GM18858 (cell line): ENCODE results near the gene TLR9.
"Not testable (repeated sequence)": the region's sequence is repeated elsewhere in the genome, so short reads cannot be mapped to it uniquely, and the experiment has no call there.

ENCODE experiments used
- ATAC-seq: cut with Tn5 transposase; IDR thresholded peaks from one replicate; pipeline ENCODE4 v1.9.1; 2021; ENCODE audit not compliant: unreplicated experiment

TLR9 gene

DNA sequence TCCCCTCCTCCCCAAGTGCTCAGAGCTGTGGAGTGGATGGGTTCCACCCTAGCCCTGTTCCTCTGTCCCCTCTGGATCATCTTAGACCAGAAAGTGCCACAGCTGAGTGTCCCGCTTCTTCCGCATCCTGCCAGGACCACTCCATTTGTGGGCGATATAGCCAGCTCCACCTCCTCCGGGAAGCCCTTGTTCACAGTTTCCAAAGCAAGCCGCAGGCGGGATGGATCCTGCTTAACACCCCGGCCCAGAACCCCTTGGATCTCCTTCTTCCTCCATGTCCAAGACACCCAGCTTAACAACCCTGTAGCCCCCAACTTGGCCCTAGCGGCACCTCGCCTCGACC is 28.0 kb downstream of the TLR9 start:
- ATAC-seq, result peak; percentile 4

- no peak for ATAC-seq
Measured at GRCh38 chr3:52196977-52197376, 28.5 kb downstream of the TLR9 start.

DNA sequence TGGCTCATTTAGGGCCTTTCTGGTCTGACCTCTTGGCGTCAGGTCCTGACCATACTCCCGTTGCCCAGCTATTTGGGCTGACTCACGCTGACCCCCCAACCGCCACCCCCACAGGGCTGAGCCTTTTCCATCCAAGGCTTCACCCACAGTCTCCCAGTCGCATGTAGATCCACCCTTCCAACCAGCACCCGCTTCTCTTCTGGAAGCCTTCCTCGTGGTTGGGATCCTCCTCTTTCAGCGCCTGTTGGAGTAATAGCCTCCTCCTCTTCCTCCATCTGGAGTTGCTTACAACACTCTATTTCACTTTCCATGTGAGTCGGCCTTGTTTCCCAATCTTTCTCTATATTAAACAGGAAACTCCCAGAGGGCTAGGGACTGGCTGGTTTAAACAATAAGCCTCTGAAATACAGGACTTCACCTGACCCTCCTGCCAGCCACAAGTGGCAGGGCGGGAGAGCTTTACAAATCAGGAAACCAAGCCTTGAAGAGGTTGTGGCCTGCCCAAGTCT is 29.6 kb downstream of the TLR9 start:
- ATAC-seq, result no peak

DNA sequence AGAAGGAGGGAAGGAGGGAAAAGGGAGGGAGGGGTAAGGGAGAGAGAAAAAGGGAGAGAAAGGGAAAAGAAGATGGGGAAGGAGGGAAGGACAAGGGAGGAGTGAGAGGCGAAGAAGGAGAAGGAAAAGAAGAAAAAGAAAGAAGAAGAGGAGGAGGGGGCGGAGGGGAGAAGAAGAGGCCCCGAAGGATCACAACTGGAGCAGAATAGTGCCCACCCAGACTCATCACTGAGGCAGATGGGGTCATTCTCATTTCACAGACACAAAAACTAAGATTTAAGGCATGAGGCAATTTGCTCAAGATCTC is 30.2 kb downstream of the TLR9 start:
- no peak for ATAC-seq

DNA sequence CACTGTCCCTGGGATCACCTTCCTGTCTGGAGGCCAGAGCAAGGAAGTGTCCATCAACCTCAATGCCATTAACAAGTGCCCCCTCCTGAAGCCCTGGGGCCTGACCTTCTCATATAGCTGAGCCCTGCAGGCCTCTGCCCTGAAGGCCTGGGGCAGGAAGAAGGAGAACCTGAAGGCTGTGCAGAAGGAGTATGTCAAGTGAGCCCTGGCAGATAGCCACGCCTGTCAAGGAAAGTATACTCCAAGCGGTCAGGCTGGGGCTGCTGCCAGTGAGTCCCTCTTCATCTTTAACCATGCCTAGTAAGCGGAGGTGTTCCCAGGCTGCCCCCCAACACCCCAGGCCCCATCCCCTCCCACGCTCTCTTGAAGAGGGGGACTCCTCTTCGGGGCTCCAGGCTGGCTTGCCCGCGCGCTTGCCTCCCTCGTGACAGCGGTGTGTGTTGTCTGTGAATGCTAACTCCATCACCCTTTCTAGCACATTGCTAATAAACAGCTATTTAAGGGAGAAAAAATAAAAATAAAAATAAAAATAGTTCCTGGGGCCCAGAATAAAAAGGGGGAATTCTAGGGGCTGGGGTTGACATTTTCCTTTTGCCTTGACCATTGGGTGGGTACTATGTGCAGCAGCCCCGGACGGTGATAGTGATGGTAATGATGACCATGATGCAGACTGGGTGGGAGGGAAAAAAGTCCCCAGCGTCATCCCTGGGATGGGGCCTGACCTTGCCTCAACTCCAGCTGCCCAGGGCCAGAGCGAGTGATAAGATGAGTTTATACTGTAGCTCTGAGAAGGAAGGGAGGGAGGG is 30.8 kb downstream of the TLR9 start:
- ATAC-seq, result no peak

DNA sequence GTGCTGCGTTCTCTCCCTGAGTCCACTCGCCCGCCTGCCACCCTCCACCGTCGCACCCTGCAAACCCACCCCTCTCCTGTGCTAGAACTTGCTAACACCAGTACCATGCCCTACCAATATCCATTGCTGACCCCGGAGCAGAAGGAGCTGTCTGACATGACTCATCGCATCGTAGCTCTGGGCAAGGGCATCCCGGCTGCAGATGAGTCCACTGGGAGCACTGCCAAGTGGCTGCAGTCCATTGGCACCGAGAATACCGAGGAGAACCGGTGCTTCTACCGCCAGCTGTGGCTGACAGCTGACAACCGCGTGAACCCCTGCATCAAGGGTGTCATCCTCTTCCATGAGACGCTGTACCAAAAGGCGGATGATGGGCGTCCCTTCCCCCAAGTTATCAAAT is 32.4 kb downstream of the TLR9 start:
- ATAC-seq, result no peak

- no peak for ATAC-seq
Measured at GRCh38 chr3:52191663-52192062, 33.8 kb downstream of the TLR9 start.

DNA sequence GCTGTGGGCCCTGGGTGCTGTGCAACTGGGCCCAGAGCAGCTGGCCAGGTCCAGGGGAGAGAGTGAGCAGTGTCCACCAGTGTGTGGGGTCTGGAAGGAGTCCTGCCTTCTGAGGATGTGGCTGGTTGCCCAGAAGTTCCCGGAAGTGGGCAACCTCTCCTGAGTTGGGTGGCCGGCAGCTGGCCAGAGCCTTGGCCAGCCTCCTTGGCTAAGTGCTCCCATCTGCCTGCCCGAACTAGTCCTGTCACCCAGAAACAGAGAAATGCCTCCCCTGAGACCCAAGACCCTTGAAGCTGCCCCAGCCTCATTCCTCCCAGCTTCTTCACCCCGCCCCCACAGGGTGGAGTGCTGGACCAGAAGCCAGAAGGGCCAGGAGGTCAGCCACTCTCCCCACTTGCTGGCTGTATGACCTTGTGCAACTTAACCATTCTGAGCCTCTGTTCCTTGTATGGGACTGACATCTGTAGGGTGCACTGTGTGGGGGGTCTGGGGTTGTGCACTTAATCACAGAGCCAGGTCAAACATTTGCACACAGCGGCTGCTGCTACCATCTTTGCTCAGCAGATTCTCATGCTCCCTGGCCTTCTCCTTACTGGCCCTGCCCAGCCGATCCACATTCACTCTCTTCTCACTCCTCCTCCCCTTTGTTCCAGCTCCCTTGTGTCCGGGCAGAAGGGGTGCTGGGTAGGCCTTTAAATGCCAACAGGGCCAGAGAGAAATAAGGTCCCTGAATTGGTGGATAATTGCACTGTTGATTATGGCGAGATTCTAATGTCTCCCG is 35.0 kb downstream of the TLR9 start:
- ATAC-seq, result no peak

DNA sequence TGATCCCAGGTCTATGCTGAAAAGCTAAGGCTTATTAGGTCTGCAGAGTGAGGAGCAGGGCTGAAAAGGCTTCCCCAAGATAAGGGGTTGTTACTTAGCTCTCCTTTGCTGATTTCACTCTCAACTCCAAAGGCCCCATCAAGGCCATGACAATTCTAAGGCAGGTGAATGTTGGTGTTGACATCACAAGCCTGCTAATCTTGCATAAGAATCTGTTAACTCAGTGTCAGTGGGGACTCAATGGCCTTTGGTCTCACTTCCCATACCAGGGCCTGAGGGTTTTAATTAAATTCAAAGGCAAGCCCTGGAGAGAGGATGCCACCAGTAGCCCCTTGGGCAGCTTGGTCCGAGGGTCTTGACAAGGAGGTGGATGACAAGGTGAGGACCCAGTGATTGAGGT is 36.9 kb downstream of the TLR9 start:
- no peak for ATAC-seq

- no peak for ATAC-seq
Measured at GRCh38 chr3:52186729-52187128, 38.7 kb downstream of the TLR9 start.

- ATAC-seq, result no peak
Measured at GRCh38 chr3:52185837-52186236, 39.6 kb downstream of the TLR9 start.

DNA sequence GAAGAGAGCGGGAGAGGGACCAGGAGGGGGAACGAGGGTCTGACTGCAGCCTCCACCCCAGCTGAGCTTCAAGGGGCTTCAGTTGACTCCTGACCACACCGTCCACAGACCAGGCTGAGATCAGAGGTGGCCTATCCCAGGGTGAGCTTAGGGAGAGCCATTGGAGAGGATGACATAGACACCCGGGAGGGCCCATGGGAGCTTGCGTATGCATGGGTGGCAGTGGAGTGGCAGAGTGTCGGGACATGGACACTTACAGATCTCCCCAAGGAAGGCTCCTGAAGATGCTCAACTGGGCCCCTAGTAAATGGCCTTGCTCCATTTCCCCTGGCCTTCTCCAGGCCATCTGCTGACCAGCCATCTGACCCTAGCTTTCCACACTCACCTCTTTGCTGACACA is 40.1 kb downstream of the TLR9 start:
- no peak for ATAC-seq

DNA sequence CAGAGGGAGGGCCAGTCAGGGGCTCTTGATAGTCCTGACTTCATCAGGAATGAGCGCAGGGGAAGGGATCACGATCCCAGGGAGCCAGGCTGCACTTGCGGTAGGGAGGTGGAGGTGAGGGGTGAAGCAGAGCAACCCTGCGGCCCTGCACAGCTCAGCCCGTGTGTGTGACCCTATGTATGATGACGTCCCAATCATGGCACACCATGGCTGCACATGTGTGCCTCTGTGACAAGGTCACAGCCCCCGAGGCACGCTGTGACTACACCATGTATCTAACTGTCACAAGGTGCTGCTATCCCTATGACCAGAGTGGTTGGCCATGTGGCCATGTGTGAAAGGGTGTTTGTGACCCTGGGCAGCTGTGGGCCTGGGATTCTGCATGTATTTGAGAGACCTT is 40.8 kb downstream of the TLR9 start:
- ATAC-seq, result no peak

GRCh38 chr3:52183786-52184445 is 41.5 kb downstream of the TLR9 start:
- no peak for ATAC-seq

- ATAC-seq, result no peak
Measured at GRCh38 chr3:52182691-52183090, 42.8 kb downstream of the TLR9 start.

DNA sequence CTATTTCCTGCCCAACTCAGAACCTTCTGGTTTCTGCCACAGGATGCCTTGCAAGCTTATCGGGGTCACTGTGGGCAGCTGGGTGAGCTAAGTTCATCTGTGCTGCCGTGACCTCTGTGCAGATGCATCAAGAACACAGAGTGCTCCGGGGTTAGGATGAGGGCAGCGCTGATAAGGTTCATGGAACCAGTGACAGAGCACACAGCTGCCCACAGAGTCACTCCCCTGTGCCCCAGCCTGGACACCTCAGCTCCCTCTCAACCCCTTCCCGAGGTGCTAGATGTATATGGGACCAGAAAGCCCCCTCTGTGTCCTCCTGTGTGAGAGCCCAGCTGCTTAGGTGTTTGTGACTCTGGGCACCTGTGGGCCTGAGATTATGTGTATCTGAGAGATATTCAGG is 43.2 kb downstream of the TLR9 start:
- ATAC-seq, result no peak

GRCh38 chr3:52181543-52181942 is 43.9 kb downstream of the TLR9 start:
- ATAC-seq, result no peak

- ATAC-seq, result no peak
Measured at GRCh38 chr3:52178537-52178936, 46.9 kb downstream of the TLR9 start.

DNA sequence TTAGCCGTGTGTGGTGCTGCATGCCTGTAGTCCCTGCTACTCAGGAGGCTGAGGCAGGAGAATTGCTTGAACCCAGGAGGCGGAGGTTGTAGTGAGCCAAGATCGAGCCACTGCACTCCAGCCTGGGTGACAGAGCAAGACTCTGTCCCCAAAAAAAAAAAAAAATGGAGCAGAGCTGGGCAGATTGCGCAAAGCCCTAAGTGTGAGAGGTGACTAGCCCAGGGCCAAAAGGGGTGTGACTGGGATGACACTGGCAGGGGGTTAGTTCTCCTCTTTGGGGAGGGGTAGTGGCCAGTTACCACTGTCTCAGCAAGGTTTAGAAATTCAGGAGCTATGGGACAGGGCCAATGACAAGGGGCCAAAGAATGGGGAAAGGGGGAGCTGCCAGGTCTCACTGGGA is 47.3 kb downstream of the TLR9 start:
- ATAC-seq, result not testable (repeated sequence)

- ATAC-seq, result no peak
Measured at GRCh38 chr3:52177701-52178042, 47.8 kb downstream of the TLR9 start.

GRCh38 chr3:52176951-52177700 is 48.3 kb downstream of the TLR9 start:
- ATAC-seq, result no peak
